Measurements from ENCODE around the gene TUBG2.

The TUBG2 gene

DNA sequence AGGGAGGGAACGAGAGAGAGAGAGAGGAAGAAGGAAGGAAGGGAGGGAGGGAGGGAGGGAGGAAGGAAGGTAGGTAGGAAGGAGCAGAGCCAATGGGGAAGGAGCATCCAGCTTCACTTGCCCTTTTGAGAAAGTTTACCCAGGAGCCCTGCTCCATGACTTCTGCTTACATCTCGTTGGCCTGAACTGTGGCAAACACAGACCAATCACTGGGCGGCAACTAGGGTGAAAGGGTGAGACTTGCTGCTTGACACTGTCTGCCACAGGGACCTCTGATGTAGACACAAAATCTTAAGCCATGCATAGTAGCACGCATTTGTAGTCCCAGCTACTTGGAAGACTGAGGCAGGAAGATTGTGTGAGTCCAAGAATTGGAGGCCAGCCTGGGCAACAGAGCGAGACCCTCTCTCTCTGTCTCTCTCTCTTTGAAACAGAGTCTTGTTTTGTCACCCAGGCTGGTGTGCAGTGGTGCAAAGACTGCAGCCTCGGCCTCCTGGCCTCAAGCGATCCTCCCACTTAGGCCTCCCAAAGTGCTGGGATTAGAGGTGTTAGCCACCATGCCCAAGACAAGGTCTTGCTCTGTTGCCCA lies 19.5 kb upstream of the TUBG2 start:
- Histone ChIP-seq H3K79me1 (ENCODE audit: low read length) (no peaks in the 10 kb centered on the region), H2BK12ac (ENCODE audit: low read length) (no peak overlapping the region), H3K79me2 (ENCODE audit: control insufficient read depth, insufficient read depth, low read length, poor library complexity) (no peaks in the 10 kb centered on the region), H3K4me1 (ENCODE audit: control insufficient read depth in 1 of 2, insufficient read depth in 2 of 2, low read length in 2 of 2) (no peaks in the 10 kb centered on the region), H3K14ac (ENCODE audit: low read length) (no peak overlapping the region), H3K23ac (ENCODE audit: low read length) (no peak overlapping the region), H3K4ac (ENCODE audit: low read depth, low read length) (no peak overlapping the region), H3K18ac (ENCODE audit: low read length) (no peak overlapping the region), H3K4me2 (ENCODE audit: low read length) (no peak overlapping the region), H3K9me3 (ENCODE audit: insufficient read depth, low read depth, low read length) (peaks cover 2% of the 10 kb centered on the region), H4K91ac (ENCODE audit: low read depth, low read length) (no peak overlapping the region), H2BK5ac (ENCODE audit: low read depth, low read length, poor library complexity) (no peak overlapping the region), H2AFZ (ENCODE audit: insufficient read depth, low read length, poor library complexity) (no peak overlapping the region), H3K27me3 (ENCODE audit: insufficient read depth, low read length) (no peaks in the 10 kb centered on the region), H3K36me3 (ENCODE audit: control insufficient read depth in 1 of 2, insufficient read depth in 2 of 2, low read length in 2 of 2) (no peaks in the 10 kb centered on the region), H4K12ac (ENCODE audit: low read depth, low read length) (no peak overlapping the region), H3K9ac (ENCODE audit: low read length) (no peak overlapping the region), H3K4me3 (ENCODE audit: low read depth, low read length) (no peak overlapping the region), H4K8ac (ENCODE audit: low read depth, low read length) (no peak overlapping the region), H2AK5ac (ENCODE audit: low read length) (no peak overlapping the region), H3K27ac (ENCODE audit: low read depth, low read length) (no peak overlapping the region), H2BK120ac (ENCODE audit: insufficient read depth, low read length, poor library complexity) (no peak overlapping the region)
- DNase-seq: no peak
- no CpG with 5 or more reads among the region's 7 CpGs for WGBS (ENCODE audit: extremely low coverage, insufficient coverage, insufficient read length)

DNA sequence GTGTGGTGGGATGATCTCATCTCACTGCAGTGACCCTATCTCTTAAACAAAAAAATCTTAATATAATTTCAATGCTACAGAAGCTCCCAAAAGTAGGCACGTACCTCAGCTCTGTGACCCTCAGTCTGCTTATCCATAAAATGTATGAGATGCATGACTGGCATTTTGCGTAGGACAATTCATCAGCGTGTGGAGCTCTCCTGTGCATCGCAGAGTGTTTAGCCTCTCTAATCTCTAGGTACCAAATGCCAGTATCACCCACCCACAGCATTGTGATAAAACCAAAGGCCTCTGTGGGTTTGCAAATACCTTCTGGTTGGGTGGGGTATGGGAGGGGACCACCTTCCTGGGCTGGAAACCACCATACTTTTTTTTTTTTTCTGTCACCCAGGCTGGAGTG lies 19.0 kb upstream of the TUBG2 start:
- Histone ChIP-seq H4K91ac (ENCODE audit: low read depth, low read length) (no peak overlapping the region), H3K9ac (ENCODE audit: low read length) (no peak overlapping the region), H2BK5ac (ENCODE audit: low read depth, low read length, poor library complexity) (no peak overlapping the region), H2BK12ac (ENCODE audit: low read length) (no peak overlapping the region), H2BK120ac (ENCODE audit: insufficient read depth, low read length, poor library complexity) (no peak overlapping the region), H3K18ac (ENCODE audit: low read length) (no peak overlapping the region), H3K36me3 (ENCODE audit: control insufficient read depth in 1 of 2, insufficient read depth in 2 of 2, low read length in 2 of 2) (no peaks in the 10 kb centered on the region), H4K12ac (ENCODE audit: low read depth, low read length) (no peak overlapping the region), H3K9me3 (ENCODE audit: insufficient read depth, low read depth, low read length) (peaks cover 2% of the 10 kb centered on the region), H3K4me1 (ENCODE audit: control insufficient read depth in 1 of 2, insufficient read depth in 2 of 2, low read length in 2 of 2) (no peaks in the 10 kb centered on the region), H3K23ac (ENCODE audit: low read length) (no peak overlapping the region), H3K79me2 (ENCODE audit: control insufficient read depth, insufficient read depth, low read length, poor library complexity) (no peaks in the 10 kb centered on the region), H3K4me3 (ENCODE audit: low read depth, low read length) (no peak overlapping the region), H2AFZ (ENCODE audit: insufficient read depth, low read length, poor library complexity) (no peak overlapping the region), H2AK5ac (ENCODE audit: low read length) (no peak overlapping the region), H3K4me2 (ENCODE audit: low read length) (no peak overlapping the region), H3K27ac (ENCODE audit: low read depth, low read length) (no peak overlapping the region), H3K79me1 (ENCODE audit: low read length) (no peaks in the 10 kb centered on the region), H4K8ac (ENCODE audit: low read depth, low read length) (no peak overlapping the region), H3K4ac (ENCODE audit: low read depth, low read length) (no peak overlapping the region), H3K14ac (ENCODE audit: low read length) (no peak overlapping the region), H3K27me3 (ENCODE audit: insufficient read depth, low read length) (no peaks in the 10 kb centered on the region)
- WGBS (ENCODE audit: extremely low coverage, insufficient coverage, insufficient read length): no CpG with 5 or more reads among the region's 4 CpGs
- DNase-seq: no peak

DNA sequence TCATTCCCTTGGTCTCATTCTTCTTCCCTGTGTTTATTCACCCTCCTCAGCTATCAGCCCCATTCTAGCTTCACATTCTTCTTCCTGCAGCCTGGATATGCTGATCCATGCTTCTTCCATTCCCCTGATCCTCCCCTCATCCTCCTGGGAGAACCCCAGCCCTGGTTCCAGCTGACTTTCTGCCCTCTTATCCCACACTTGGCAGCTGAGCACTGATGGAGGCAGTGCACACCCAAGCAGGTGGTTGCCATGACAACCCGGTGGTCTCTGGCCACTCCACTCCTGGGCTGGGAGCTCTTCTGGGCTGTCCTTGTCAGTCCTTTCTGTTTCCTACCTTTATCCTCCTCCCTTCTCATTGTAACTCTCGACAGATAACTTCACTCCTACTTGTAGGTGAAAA lies 16.7 kb upstream of the TUBG2 start:
- no peak overlapping the region for H2AFZ ChIP-seq (ENCODE audit: insufficient read depth, low read length, poor library complexity)
- no peak overlapping the region for H3K9ac ChIP-seq (ENCODE audit: low read length)
- H3K79me1 ChIP-seq (ENCODE audit: low read length): no peaks in the 10 kb centered on the region
- no peak overlapping the region for H2BK120ac ChIP-seq (ENCODE audit: insufficient read depth, low read length, poor library complexity)
- H2AK5ac ChIP-seq (ENCODE audit: low read length): no peak overlapping the region
- no CpG with 5 or more reads among the region's 2 CpGs for WGBS (ENCODE audit: extremely low coverage, insufficient coverage, insufficient read length)
- no peak overlapping the region for H2BK5ac ChIP-seq (ENCODE audit: low read depth, low read length, poor library complexity)
- H3K4ac ChIP-seq (ENCODE audit: low read depth, low read length): no peak overlapping the region
- H2BK12ac ChIP-seq (ENCODE audit: low read length): no peak overlapping the region
- no peak overlapping the region for H3K18ac ChIP-seq (ENCODE audit: low read length)
- H4K91ac ChIP-seq (ENCODE audit: low read depth, low read length): no peak overlapping the region
- H3K14ac ChIP-seq (ENCODE audit: low read length): no peak overlapping the region
- H3K4me1 ChIP-seq (ENCODE audit: control insufficient read depth in 1 of 2, insufficient read depth in 2 of 2, low read length in 2 of 2): no peaks in the 10 kb centered on the region
- H3K27ac ChIP-seq (ENCODE audit: low read depth, low read length): no peak overlapping the region
- no peak for DNase-seq
- no peak overlapping the region for H3K4me2 ChIP-seq (ENCODE audit: low read length)
- H3K4me3 ChIP-seq (ENCODE audit: low read depth, low read length): no peak overlapping the region
- no peaks in the 10 kb centered on the region for H3K36me3 ChIP-seq (ENCODE audit: control insufficient read depth in 1 of 2, insufficient read depth in 2 of 2, low read length in 2 of 2)
- no peaks in the 10 kb centered on the region for H3K79me2 ChIP-seq (ENCODE audit: control insufficient read depth, insufficient read depth, low read length, poor library complexity)
- no peaks in the 10 kb centered on the region for H3K27me3 ChIP-seq (ENCODE audit: insufficient read depth, low read length)
- no peak overlapping the region for H3K23ac ChIP-seq (ENCODE audit: low read length)
- peaks cover 2% of the 10 kb centered on the region for H3K9me3 ChIP-seq (ENCODE audit: insufficient read depth, low read depth, low read length)
- no peak overlapping the region for H4K12ac ChIP-seq (ENCODE audit: low read depth, low read length)
- no peak overlapping the region for H4K8ac ChIP-seq (ENCODE audit: low read depth, low read length)

DNA sequence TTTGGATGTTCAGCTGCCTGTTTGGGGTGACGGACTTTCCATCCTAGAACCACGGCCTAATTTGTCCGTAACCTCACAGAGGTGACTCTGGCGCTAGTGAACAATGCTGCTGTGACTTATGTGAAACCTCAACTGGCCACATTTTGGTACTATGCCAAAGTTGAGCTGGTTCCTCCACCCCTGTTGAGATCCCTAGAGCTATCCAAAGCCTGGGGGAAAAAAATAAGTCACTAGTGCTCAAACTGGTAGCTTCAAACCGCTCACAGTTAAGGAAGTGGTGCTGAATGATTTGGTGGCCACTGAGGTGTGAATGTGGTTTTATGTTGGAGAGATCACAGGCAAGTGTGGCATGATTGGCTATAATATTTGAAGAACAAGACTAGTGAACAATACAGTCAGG lies 11.3 kb upstream of the TUBG2 start:
- Histone ChIP-seq H2AK5ac (ENCODE audit: low read length) (no peak overlapping the region), H2BK120ac (ENCODE audit: insufficient read depth, low read length, poor library complexity) (no peak overlapping the region), H3K36me3 (ENCODE audit: control insufficient read depth in 1 of 2, insufficient read depth in 2 of 2, low read length in 2 of 2) (no peaks in the 10 kb centered on the region), H2BK5ac (ENCODE audit: low read depth, low read length, poor library complexity) (no peak overlapping the region), H3K18ac (ENCODE audit: low read length) (no peak overlapping the region), H3K14ac (ENCODE audit: low read length) (no peak overlapping the region), H4K8ac (ENCODE audit: low read depth, low read length) (no peak overlapping the region), H3K4me1 (ENCODE audit: control insufficient read depth in 1 of 2, insufficient read depth in 2 of 2, low read length in 2 of 2) (no peaks in the 10 kb centered on the region), H3K79me1 (ENCODE audit: low read length) (no peaks in the 10 kb centered on the region), H3K9ac (ENCODE audit: low read length) (no peak overlapping the region), H3K4ac (ENCODE audit: low read depth, low read length) (no peak overlapping the region), H3K79me2 (ENCODE audit: control insufficient read depth, insufficient read depth, low read length, poor library complexity) (no peaks in the 10 kb centered on the region), H4K12ac (ENCODE audit: low read depth, low read length) (no peak overlapping the region), H2BK12ac (ENCODE audit: low read length) (no peak overlapping the region), H3K9me3 (ENCODE audit: insufficient read depth, low read depth, low read length) (no peaks in the 10 kb centered on the region), H3K27ac (ENCODE audit: low read depth, low read length) (no peak overlapping the region), H3K4me3 (ENCODE audit: low read depth, low read length) (no peak overlapping the region), H4K91ac (ENCODE audit: low read depth, low read length) (no peak overlapping the region), H3K27me3 (ENCODE audit: insufficient read depth, low read length) (no peaks in the 10 kb centered on the region), H3K23ac (ENCODE audit: low read length) (no peak overlapping the region), H3K4me2 (ENCODE audit: low read length) (no peak overlapping the region), H2AFZ (ENCODE audit: insufficient read depth, low read length, poor library complexity) (no peak overlapping the region)
- no peak for DNase-seq
- WGBS (ENCODE audit: extremely low coverage, insufficient coverage, insufficient read length): no CpG with 5 or more reads among the region's 5 CpGs
